GM12801 (cell line): ENCODE measurements around the gene CUL2.

ENCODE experiments used
- TF ChIP-seq, protein P1 (sequence below): IDR thresholded peaks from one replicate; pipeline ENCODE4 v1.5.1; 2011; ENCODE audit warnings: control low read depth; ENCODE audit not compliant: insufficient read length; ENCODE audit errors: extremely low read depth

The CUL2 gene

DNA sequence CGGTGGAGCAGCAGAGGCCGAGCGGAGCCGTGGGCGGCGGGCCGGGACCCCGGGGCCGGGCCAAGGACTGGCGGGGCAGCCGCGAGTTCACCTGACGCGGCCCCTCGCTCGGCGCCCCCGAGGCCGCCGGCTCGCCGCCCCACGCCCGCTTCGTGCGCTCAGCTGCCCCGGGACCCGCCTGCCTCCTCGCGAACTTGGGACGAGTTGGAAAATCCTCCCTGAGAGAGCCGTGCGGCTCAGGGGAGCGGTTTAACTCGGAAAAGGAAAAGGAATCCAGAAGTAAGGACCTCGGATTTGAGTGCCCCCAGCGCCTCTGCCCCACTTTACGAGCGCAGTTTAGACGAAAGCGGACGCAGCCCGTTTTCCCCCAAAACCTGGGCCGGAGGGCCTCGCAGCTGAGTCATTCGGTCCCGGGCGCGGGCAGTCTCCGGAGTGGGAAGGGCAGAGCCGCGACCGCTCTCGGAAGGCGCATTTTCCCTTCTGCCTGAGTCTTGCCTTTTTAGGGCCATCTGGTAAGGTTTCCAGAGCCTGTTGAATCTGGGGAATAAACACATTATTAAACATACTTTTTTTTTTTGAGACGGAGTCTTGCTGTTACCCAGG is 37.2 kb upstream of the CUL2 start:
- TF ChIP-seq, protein P1, sequence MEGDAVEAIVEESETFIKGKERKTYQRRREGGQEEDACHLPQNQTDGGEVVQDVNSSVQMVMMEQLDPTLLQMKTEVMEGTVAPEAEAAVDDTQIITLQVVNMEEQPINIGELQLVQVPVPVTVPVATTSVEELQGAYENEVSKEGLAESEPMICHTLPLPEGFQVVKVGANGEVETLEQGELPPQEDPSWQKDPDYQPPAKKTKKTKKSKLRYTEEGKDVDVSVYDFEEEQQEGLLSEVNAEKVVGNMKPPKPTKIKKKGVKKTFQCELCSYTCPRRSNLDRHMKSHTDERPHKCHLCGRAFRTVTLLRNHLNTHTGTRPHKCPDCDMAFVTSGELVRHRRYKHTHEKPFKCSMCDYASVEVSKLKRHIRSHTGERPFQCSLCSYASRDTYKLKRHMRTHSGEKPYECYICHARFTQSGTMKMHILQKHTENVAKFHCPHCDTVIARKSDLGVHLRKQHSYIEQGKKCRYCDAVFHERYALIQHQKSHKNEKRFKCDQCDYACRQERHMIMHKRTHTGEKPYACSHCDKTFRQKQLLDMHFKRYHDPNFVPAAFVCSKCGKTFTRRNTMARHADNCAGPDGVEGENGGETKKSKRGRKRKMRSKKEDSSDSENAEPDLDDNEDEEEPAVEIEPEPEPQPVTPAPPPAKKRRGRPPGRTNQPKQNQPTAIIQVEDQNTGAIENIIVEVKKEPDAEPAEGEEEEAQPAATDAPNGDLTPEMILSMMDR, result no peak

DNA sequence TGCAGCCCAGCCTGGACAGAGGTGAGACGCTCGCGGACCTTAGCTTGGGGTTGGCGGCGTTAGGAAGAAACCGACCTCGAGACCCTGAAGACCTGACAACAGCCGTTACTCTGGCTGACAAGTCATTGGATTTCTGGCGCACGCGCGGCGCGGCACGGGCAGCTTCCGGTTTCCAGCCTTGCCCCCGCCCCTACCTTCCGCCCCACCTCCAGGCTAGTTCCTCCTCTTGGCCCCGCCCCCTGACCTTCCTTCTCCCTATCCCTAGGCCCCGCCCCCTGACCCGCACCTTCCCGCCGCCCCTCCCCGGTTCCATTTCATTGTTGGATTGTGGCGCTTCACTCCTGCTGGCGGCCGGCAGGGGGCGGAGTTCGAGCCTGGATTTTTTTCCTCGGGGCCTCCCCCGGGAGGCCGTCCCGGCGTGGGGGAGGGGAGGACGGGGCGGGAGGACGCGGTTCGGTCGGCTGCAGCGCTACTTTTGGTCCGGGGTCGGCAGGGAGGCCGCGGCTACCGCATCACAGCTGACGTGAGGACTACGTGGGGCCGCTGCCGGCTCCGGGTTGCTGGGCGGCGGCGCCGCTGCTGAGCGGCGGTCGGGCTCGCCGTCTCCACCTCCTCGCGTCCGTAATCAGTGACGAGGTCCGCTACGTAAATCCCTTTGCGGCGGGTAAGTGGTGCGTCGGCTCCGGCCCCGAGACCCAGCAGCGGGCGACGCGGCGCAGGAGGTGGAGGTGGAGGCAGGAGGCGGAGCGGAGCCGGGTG is 36.6 kb upstream of the CUL2 start, which contains the start of gene CREM:
TSS of gene CREM (plus strand) at position 317 of the 759 bp plus-strand sequence. CDS start 10,990 bp downstream, outside the sequence.
- TF ChIP-seq, protein P1, result no peak

DNA sequence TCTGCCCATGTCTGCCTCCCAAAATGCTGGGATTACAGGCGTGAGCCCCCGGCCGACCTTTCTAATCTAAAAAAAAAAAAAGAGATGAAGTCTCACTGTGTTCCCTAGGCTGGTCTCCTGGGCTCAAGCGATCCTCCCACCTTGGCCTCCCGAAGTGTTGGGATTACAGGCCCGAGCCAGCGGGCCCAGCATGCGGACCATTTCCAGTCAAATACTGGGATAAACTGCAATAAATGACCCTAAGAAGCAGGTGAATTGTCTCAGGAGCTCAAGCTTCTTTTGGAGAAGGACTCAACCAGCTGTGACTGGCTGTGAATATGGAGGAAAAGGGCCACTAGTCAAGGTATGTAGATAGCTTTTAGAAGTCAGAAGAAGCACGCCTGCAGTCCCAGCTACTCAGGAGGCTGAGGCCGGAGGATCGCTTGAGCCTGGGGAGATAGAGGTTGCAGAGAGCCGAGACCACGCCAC is 36.0 kb upstream of the CUL2 start:
- TF ChIP-seq, protein P1, result no peak

DNA sequence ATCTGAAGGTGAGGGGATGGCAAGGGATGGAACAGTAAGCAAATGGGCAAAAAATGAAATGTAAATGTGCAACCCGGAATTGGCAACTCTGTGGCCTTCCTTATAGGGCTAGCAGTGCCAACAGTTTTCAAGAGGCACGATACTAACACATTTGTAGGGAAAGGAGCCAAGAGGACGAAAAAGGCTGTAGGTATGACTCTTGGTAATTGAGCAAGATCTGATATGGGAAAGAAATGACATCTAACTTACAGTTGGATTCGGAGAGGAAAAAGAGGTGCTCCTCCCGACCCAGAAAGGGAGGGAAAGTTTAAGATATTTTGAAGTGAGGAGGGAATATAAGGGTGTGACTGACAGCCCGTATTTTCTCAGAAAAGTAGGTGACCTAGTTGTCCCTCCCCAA is 34.4 kb upstream of the CUL2 start:
- TF ChIP-seq, protein P1, result no peak

DNA sequence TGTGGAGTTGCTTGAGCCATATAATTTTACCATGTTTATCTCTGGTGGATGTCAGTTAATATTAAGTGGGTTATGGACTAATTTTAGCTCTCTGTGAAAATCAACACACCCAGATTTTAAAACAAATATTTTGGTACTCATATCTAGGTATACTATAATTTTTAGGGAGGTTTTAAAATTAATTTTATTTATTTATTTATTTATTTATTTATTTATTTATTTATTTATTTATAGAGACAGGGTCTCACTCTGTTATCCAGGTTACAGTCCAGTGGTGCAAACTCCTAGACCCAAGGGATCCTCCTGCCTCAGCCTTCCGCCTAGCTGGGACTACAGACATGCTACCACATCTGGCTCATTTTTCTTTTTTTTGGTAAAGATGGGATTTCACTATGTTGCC is 29.2 kb upstream of the CUL2 start:
- TF ChIP-seq, protein P1, result no peak

DNA sequence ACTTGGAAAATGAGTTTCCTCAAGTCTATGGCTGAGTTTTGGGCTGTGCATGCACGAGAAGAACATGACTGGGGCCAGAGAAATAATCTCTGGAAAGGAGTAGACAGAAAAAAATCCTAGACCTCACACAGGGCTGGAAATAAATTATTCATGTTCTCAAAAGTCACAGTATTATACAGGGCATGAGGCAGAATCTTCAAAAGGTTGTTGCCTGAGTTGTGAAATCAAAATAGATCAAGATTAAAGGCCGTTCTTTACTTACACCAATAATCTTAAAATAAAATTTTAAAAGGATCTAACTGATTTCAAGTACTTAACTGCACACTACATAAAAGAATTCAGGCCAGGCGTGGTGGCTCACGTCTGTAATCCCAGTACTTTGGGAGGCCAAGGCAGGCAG is 22.4 kb upstream of the CUL2 start:
- TF ChIP-seq, protein P1, result no peak

DNA sequence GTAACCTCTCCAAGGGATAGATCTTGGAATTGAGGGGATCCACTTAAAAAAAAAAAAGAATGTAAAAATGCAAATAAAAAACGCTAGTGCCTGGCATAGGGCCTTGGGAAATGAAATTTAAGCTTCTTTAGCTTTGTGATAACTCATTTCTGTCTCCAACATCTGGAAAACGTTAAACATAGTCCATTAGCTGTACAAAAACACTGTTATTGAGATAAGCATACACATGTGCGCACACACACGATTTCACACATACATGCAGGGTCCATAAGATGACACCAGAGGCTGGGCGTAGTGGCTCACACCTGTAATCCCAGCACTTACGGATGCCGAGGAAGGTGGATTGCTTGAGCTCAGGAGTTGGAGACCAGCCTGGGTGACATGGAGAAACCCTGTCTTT is 13.7 kb upstream of the CUL2 start:
- TF ChIP-seq, protein P1, result no peak
